ENCODE results near the gene CETP. TPM values are rescaled to one million over a fixed set of nuclear protein-coding genes. Genes with fewer than 3 reads are reported as not detected.

Gene CETP
- polyA plus RNA-seq, 1 donor (not counting 4 experiments of a cell fraction or from before 2014, with no cell fraction given), result not detected

DNA sequence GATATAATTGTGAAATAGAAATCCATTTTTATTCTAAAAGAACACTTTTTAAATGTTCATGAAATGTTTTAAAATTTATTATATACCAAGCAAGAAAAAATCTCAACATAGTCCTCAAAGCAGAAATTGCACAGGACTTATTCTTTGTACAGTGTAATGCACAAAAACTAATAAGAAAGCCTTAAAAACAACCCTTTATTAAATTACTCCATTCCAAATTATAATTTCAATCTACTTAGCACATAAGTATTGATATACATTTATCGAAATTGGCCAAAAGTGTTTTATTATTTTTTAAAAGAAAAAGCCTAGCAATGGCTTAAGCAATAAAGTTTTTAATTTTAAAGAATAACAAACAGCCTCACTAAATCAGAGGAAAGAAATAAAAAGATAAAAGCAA lies 46.7 kb downstream of the CETP start:
- H3K79me2 ChIP-seq (ENCODE audit: control insufficient read depth, insufficient read depth, low read length), result no peaks in the 10 kb centered on the region
- no peak for DNase-seq (ENCODE audit: low read depth, low spot score)
- H3K4me3 ChIP-seq (ENCODE audit: control insufficient read depth in 2 of 3, extremely low read depth in 1 of 3, insufficient read depth in 2 of 3, low read depth in 1 of 3, low read length in 3 of 3), result no peak overlapping the region
- peaks cover 14% of the 10 kb centered on the region for H3K4me1 ChIP-seq (ENCODE audit: control insufficient read depth, extremely low read depth, insufficient read depth, low read length)
- TF ChIP-seq EZH2 (IDR thresholded peaks at IDR 0.05; ENCODE audit: low read length), result no peak
- TF ChIP-seq, protein P1, sequence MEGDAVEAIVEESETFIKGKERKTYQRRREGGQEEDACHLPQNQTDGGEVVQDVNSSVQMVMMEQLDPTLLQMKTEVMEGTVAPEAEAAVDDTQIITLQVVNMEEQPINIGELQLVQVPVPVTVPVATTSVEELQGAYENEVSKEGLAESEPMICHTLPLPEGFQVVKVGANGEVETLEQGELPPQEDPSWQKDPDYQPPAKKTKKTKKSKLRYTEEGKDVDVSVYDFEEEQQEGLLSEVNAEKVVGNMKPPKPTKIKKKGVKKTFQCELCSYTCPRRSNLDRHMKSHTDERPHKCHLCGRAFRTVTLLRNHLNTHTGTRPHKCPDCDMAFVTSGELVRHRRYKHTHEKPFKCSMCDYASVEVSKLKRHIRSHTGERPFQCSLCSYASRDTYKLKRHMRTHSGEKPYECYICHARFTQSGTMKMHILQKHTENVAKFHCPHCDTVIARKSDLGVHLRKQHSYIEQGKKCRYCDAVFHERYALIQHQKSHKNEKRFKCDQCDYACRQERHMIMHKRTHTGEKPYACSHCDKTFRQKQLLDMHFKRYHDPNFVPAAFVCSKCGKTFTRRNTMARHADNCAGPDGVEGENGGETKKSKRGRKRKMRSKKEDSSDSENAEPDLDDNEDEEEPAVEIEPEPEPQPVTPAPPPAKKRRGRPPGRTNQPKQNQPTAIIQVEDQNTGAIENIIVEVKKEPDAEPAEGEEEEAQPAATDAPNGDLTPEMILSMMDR (optimal IDR thresholded peaks at IDR 0.05 in 1 of 3, IDR thresholded peaks at IDR 0.05 in 1 of 3, conservative IDR thresholded peaks at IDR 0.05 in 1 of 3; ENCODE audit: extremely low read depth in 1 of 3, insufficient read depth in 2 of 3, low read length in 3 of 3), result no peak
- no peaks in the 10 kb centered on the region for H3K36me3 ChIP-seq (ENCODE audit: control insufficient read depth in 2 of 2, extremely low read depth in 1 of 2, insufficient read depth in 2 of 2, low read length in 2 of 2)
- dilution Hi-C loops (cut with MboI; ENCODE audit: extremely low pct_ligation_motif_present, low sequenced_read_pairs), result no loop called here
- no peak overlapping the region for H3K9ac ChIP-seq (ENCODE audit: control insufficient read depth, extremely low read depth, insufficient read depth, low read length)
- H3K4me2 ChIP-seq (ENCODE audit: control insufficient read depth, extremely low read depth, insufficient read depth, low read depth, low read length), result no peak overlapping the region
- H3K9me1 ChIP-seq (ENCODE audit: control insufficient read depth, extremely low read depth, insufficient read depth, low read length), result no peaks in the 10 kb centered on the region
- no peak overlapping the region for H2AFZ ChIP-seq (ENCODE audit: control insufficient read depth, low read length)
- no peaks in the 10 kb centered on the region for H4K20me1 ChIP-seq (ENCODE audit: control insufficient read depth, extremely low read depth, insufficient read depth, low read length)
- H3K27me3 ChIP-seq (ENCODE audit: control insufficient read depth, extremely low read depth, insufficient read depth, low read length), result no peaks in the 10 kb centered on the region
- no peak for FAIRE-seq
- H3K27ac ChIP-seq (ENCODE audit: control insufficient read depth, insufficient read depth, low read length), result no peak overlapping the region
- no peaks in the 10 kb centered on the region for H3K9me3 ChIP-seq (ENCODE audit: control insufficient read depth, low read depth, low read length)

DNA sequence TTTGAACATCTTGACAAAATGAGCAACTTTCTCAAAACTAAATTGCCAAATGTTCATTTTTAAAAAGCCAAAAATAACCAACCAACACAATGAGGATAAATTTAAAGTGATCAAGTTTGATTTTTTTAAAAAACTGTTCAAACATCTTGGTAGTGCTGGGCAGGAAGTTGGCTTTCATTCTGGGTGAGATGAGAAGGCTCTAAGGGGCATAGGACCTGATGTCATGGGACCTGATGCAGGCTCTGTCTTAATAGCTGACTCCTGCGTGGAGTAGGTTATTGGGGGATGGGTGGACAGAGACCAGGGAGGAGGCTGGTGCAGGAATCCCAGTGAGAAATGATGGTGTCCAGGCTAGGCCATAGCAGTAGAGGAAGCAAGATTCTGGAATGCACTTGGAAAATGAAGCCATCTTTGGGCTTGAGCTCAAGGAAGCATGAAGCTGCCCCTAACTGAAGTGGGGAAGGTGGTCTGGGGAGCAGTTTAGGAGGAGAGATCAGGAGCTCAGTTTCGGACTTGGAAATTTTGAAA lies 48.0 kb downstream of the CETP start:
- Histone ChIP-seq H3K4me3 (ENCODE audit: control insufficient read depth in 2 of 3, extremely low read depth in 1 of 3, insufficient read depth in 2 of 3, low read depth in 1 of 3, low read length in 3 of 3) (no peak overlapping the region), H3K27ac (ENCODE audit: control insufficient read depth, insufficient read depth, low read length) (no peak overlapping the region), H3K36me3 (ENCODE audit: control insufficient read depth in 2 of 2, extremely low read depth in 1 of 2, insufficient read depth in 2 of 2, low read length in 2 of 2) (no peaks in the 10 kb centered on the region), H3K27me3 (ENCODE audit: control insufficient read depth, extremely low read depth, insufficient read depth, low read length) (no peaks in the 10 kb centered on the region), H3K4me1 (ENCODE audit: control insufficient read depth, extremely low read depth, insufficient read depth, low read length) (peaks cover 7% of the 10 kb centered on the region), H3K9me1 (ENCODE audit: control insufficient read depth, extremely low read depth, insufficient read depth, low read length) (no peaks in the 10 kb centered on the region), H2AFZ (ENCODE audit: control insufficient read depth, low read length) (no peak overlapping the region), H3K79me2 (ENCODE audit: control insufficient read depth, insufficient read depth, low read length) (no peaks in the 10 kb centered on the region), H4K20me1 (ENCODE audit: control insufficient read depth, extremely low read depth, insufficient read depth, low read length) (no peaks in the 10 kb centered on the region), H3K4me2 (ENCODE audit: control insufficient read depth, extremely low read depth, insufficient read depth, low read depth, low read length) (no peak overlapping the region), H3K9ac (ENCODE audit: control insufficient read depth, extremely low read depth, insufficient read depth, low read length) (no peak overlapping the region), H3K9me3 (ENCODE audit: control insufficient read depth, low read depth, low read length) (no peaks in the 10 kb centered on the region)
- TF ChIP-seq EZH2 (IDR thresholded peaks at IDR 0.05; ENCODE audit: low read length), result no peak
- TF ChIP-seq, protein P1 (optimal IDR thresholded peaks at IDR 0.05 in 1 of 3, IDR thresholded peaks at IDR 0.05 in 1 of 3, conservative IDR thresholded peaks at IDR 0.05 in 1 of 3; ENCODE audit: extremely low read depth in 1 of 3, insufficient read depth in 2 of 3, low read length in 3 of 3), result no peak
- FAIRE-seq (no peak), DNase-seq (ENCODE audit: low read depth, low spot score) (no peak)
- dilution Hi-C loops (cut with MboI; ENCODE audit: extremely low pct_ligation_motif_present, low sequenced_read_pairs), result no loop called here
